H1 (cell line): ENCODE data around the gene RTCB. TPM values are rescaled to one million over a fixed set of nuclear protein-coding genes. Genes with fewer than 3 reads are reported as not detected.

Experiments
- CTCF ChIA-PET: fragments of 300-600 bp; sonication (Branson Sonifier 250); formaldehyde crosslinking; loops from one replicate; lab custom pipeline; 2021; ENCODE audit not compliant: partially characterized antibody; lab: Charles Lee
- POLR2A ChIA-PET: fragments of 300-600 bp; sonication (Branson Sonifier 250); formaldehyde crosslinking; loops from one replicate; lab custom pipeline; 2021; ENCODE audit warnings: inconsistent platforms; ENCODE audit not compliant: partially characterized antibody; lab: Charles Lee
- DNase-seq, 2 experiments: peaks; one replicate each; pipeline versions ENCODE4 v3.0.0 to v3.0.0-alpha.2; 2010 to 2022; ENCODE audit warnings: low spot score in 2 of 2, low read depth in 1 of 2, mixed read lengths in 1 of 2
- FAIRE-seq: peaks from 2 replicates; lab custom pipeline; 2011; peaks lifted over from hg19 to GRCh38; lab: Jason Lieb, UNC
- H2AFZ ChIP-seq: 2 replicates; pipeline ENCODE4 v1.8.1; 2012; ENCODE audit warnings: low read length, inconsistent platforms
- H2AK5ac ChIP-seq: 2 replicates; pipeline ENCODE4 v1.6.1; 2013; ENCODE audit warnings: low read depth, low read length
- H2BK120ac ChIP-seq: replicated peaks from 2 replicates; pipeline ENCODE3; 2013; ENCODE audit warnings: low read depth, low read length, inconsistent platforms
- H2BK12ac ChIP-seq: 2 replicates; pipeline ENCODE4 v1.6.1; 2013; ENCODE audit warnings: low read depth, low read length
- H2BK15ac ChIP-seq: 2 replicates; pipeline ENCODE4 v1.6.1; 2013; ENCODE audit warnings: low read length
- H2BK20ac ChIP-seq: 2 replicates; pipeline ENCODE4 v1.6.1; 2013; ENCODE audit warnings: low read length
- H2BK5ac ChIP-seq: 2 replicates; pipeline ENCODE4 v1.6.1; 2013; ENCODE audit warnings: low read depth, low read length
- H3K14ac ChIP-seq: 2 replicates; pipeline ENCODE4 v1.6.1; 2013; ENCODE audit warnings: inconsistent platforms; ENCODE audit not compliant: insufficient read length
- H3K18ac ChIP-seq: 2 replicates; pipeline ENCODE4 v1.6.1; 2013; ENCODE audit warnings: low read length; ENCODE audit errors: extremely low read depth
- H3K23ac ChIP-seq: 2 replicates; pipeline ENCODE4 v1.6.1; 2013; ENCODE audit warnings: inconsistent platforms; ENCODE audit not compliant: insufficient read length
- H3K23me2 ChIP-seq: 2 replicates; pipeline ENCODE4 v1.6.1; 2013; ENCODE audit warnings: low read depth, low read length
- H3K27ac ChIP-seq: 2 replicates; pipeline ENCODE4 v1.6.1; 2011; ENCODE audit warnings: low read depth, low read length, inconsistent platforms
- H3K27me3 ChIP-seq, 4 experiments: replicated peaks in 1 of 4; 1 replicate in 1 of 4; 2 replicates in 3 of 4; pipeline versions ENCODE4 v1.6.1 to v1.8.1; 2011 to 2013; ENCODE audit warnings: low read length in 3 of 4, mild to moderate bottlenecking in 3 of 4, inconsistent platforms in 2 of 4, mixed read lengths in 2 of 4, moderate library complexity in 1 of 4; ENCODE audit not compliant: control insufficient read depth in 3 of 4, insufficient read depth in 3 of 4; ENCODE audit errors: extremely low read depth in 1 of 4
- H3K36me3 ChIP-seq, 4 experiments: 2 replicates each; pipeline versions ENCODE4 v1.6.1 to v1.8.1; 2011 to 2013; ENCODE audit warnings: mild to moderate bottlenecking in 4 of 4, low read length in 3 of 4, moderate library complexity in 2 of 4, control low read depth in 1 of 4, inconsistent platforms in 1 of 4; ENCODE audit not compliant: insufficient read depth in 4 of 4, control insufficient read depth in 2 of 4
- H3K4ac ChIP-seq: replicated peaks from 2 replicates; pipeline ENCODE3; 2013; ENCODE audit warnings: low read length, low read depth, mixed read lengths, inconsistent platforms; ENCODE audit not compliant: insufficient read length
- H3K4me1 ChIP-seq, 4 experiments: replicated peaks in 1 of 4; 1 replicate in 1 of 4; 2 replicates in 3 of 4; pipeline versions ENCODE4 v1.6.1 to v1.8.1; 2011 to 2013; ENCODE audit warnings: low read length in 3 of 4, inconsistent platforms in 2 of 4, mixed read lengths in 1 of 4; ENCODE audit not compliant: insufficient read depth in 4 of 4, control insufficient read depth in 3 of 4
- H3K4me2 ChIP-seq, 2 experiments: 2 replicates each; pipeline versions ENCODE4 v1.6.1 to v1.8.1; 2011 to 2013; ENCODE audit warnings: low read depth in 2 of 2, low read length in 2 of 2, control low read depth in 1 of 2, inconsistent platforms in 1 of 2, mild to moderate bottlenecking in 1 of 2; ENCODE audit not compliant: insufficient read depth in 1 of 2
- H3K4me3 ChIP-seq, 4 experiments: fragments of 200-600, 300-600 bp in 1 of 4; sonication (generic), shearing (Covaris generic), sonication (Bioruptor Twin) in 1 of 4; 2 replicates each; pipeline versions ENCODE4 v1.5.1 to v1.8.1; 2011 to 2016; ENCODE audit warnings: low read length in 4 of 4, low read depth in 3 of 4, control low read depth in 2 of 4, inconsistent platforms in 2 of 4, mild to moderate bottlenecking in 2 of 4, mixed read lengths in 1 of 4, moderate library complexity in 1 of 4; ENCODE audit not compliant: insufficient read depth in 2 of 4; ENCODE audit errors: extremely low read depth in 1 of 4
- H3K56ac ChIP-seq: replicated peaks from 2 replicates; pipeline ENCODE3; 2013; ENCODE audit warnings: low read depth, mild to moderate bottlenecking, mixed read lengths, low read length, inconsistent platforms; ENCODE audit not compliant: insufficient read length
- H3K79me1 ChIP-seq: 2 replicates; pipeline ENCODE4 v1.6.1; 2013; ENCODE audit warnings: low read depth, low read length, control low read depth
- H3K79me2 ChIP-seq, 2 experiments: 2 replicates each; pipeline versions ENCODE4 v1.6.1 to v1.8.1; 2012 to 2013; ENCODE audit warnings: low read length in 2 of 2, mild to moderate bottlenecking in 2 of 2, inconsistent platforms in 1 of 2; ENCODE audit not compliant: insufficient read depth in 2 of 2, control insufficient read depth in 1 of 2
- H3K9ac ChIP-seq, 4 experiments: replicated peaks in 1 of 4; 1 replicate in 1 of 4; 2 replicates in 3 of 4; pipeline versions ENCODE4 v1.6.1 to v1.8.1; 2011 to 2013; ENCODE audit warnings: low read depth in 3 of 4, low read length in 3 of 4, control low read depth in 2 of 4, mild to moderate bottlenecking in 2 of 4, moderate library complexity in 2 of 4, inconsistent platforms in 1 of 4; ENCODE audit errors: extremely low read depth in 1 of 4
- H3K9me3 ChIP-seq, 2 experiments: 2 replicates each; pipeline versions ENCODE4 v1.6.1 to v1.8.1; 2012 to 2013; ENCODE audit warnings: mild to moderate bottlenecking in 2 of 2, moderate library complexity in 2 of 2, control low read depth in 1 of 2, inconsistent platforms in 1 of 2, low read depth in 1 of 2, low read length in 1 of 2, mixed read lengths in 1 of 2; ENCODE audit not compliant: insufficient read depth in 2 of 2
- H4K20me1 ChIP-seq, 2 experiments: replicated peaks in 1 of 2; 2 replicates each; pipeline versions ENCODE3 to v1.8.1; 2011 to 2013; ENCODE audit warnings: inconsistent platforms in 2 of 2, low read length in 2 of 2, mild to moderate bottlenecking in 1 of 2; ENCODE audit not compliant: insufficient read depth in 2 of 2, control insufficient read depth in 1 of 2
- H4K5ac ChIP-seq: 2 replicates; pipeline ENCODE4 v1.6.1; 2013; ENCODE audit warnings: low read length, low read depth, mixed read lengths, inconsistent platforms; ENCODE audit not compliant: insufficient read length
- H4K8ac ChIP-seq: 2 replicates; pipeline ENCODE4 v1.8.0; 2013; ENCODE audit warnings: mild to moderate bottlenecking, moderate library complexity, low read length, inconsistent platforms; ENCODE audit not compliant: insufficient read depth; ENCODE audit errors: extremely low read depth
- H4K91ac ChIP-seq: replicated peaks from 2 replicates; pipeline ENCODE3; 2013; ENCODE audit warnings: low read length, mixed read lengths, inconsistent platforms; ENCODE audit not compliant: insufficient read length
- TAF1 ChIP-seq: IDR thresholded peaks from 2 replicates; pipeline ENCODE4 v1.6.1; 2011; ENCODE audit warnings: mild to moderate bottlenecking, low read depth, low read length
- TAF7 ChIP-seq: optimal IDR thresholded peaks from 2 replicates; pipeline ENCODE3; 2011; ENCODE audit warnings: low read depth, mild to moderate bottlenecking, inconsistent platforms, low read length, moderate library complexity, borderline replicate concordance
- WGBS, 2 experiments: shearing (Covaris generic) in 1 of 2; methylation state at CpG; one replicate each; pipeline versions ENCODE4 v1.1.6 to v1.1.7; 2013 to 2015; ENCODE audit warnings: low lambda C conversion rate in 2 of 2, mixed read lengths in 2 of 2, inconsistent platforms in 1 of 2, low coverage in 1 of 2, missing lambda C conversion rate in 1 of 2; ENCODE audit not compliant: insufficient replicate concordance in 2 of 2, insufficient coverage in 1 of 2, insufficient read length in 1 of 2; ENCODE audit errors: extremely low coverage in 1 of 2, missing lambda C conversion rate in 1 of 2; 5-methylcytosine and 5-hydroxymethylcytosine counted together
- polyA plus RNA-seq, 7 experiments: library from polyadenylated mRNA; depleted of rRNA in 3 of 7; stranded (reverse) in 5 of 7; unstranded in 2 of 7; fragments of >200 nt in 5 of 7; fragments of 200-250 nt in 2 of 7; gene quantifications; 1 replicate in 5 of 7; 2 replicates in 1 of 7; 4 replicates in 1 of 7; pipeline versions ENCODE4 v1.2.1 to v1.2.3, GENCODE V29; 2011 to 2013; ENCODE audit warnings: missing spikeins in 2 of 7, mixed read lengths in 2 of 7
- total RNA-seq: library from RNA; stranded (reverse); fragmentation: NEBNext Ultra II Directional; extraction: Animal tissue kit (Norgen Biotek cat#: 25700); gene quantifications from 2 replicates; pipeline ENCODE4 v1.2.1, GENCODE V29; 2021

Gene RTCB
- total and polyA plus RNA-seq, 2 of the 8 experiments (the other 6 are each of a cell fraction or from before 2014, with no cell fraction given), result 104 to 114 TPM

- CTCF ChIA-PET, result interaction anchor here (0.6 to 4.0 kb wide), 3 partner anchors 10 to 20 kb away, joined by 3 to 26 read pairs (median 3); partner anchors contain the start of gene RTCB
- Histone ChIP-seq H3K4me1 (no peaks in the 10 kb centered on the region), H3K79me1 (no peaks in the 10 kb centered on the region), H3K4me3 (no peak overlapping the region), H3K9ac (no peak overlapping the region), H4K5ac (no peak overlapping the region), H2AFZ (no peak overlapping the region), H2AK5ac (no peak overlapping the region), H2BK12ac (no peak overlapping the region), H3K56ac (no peak overlapping the region), H3K14ac (no peak overlapping the region), H3K79me2 (no peaks in the 10 kb centered on the region), H3K23me2 (no peaks in the 10 kb centered on the region; the same call in 1 of the 2 replicates), H2BK5ac (no peak overlapping the region), H3K18ac (no peak overlapping the region), H4K91ac (no peak overlapping the region), H2BK20ac (no peak overlapping the region), H2BK15ac (no peak overlapping the region), H3K27ac (no peak overlapping the region), H4K20me1 (no peaks in the 10 kb centered on the region), H3K4me2 (no peak overlapping the region), H3K4ac (no peak overlapping the region), H3K9me3 (no peaks in the 10 kb centered on the region), H2BK120ac (no peak overlapping the region), H3K27me3 (peaks cover 0 to 3% (median 0%) of the 10 kb centered on the region in 4 experiments; a peak in 2 of 7 replicates), H3K23ac (no peak overlapping the region), H3K36me3 (no peaks in the 10 kb centered on the region), H4K8ac (no peak overlapping the region)
- DNase-seq (no peak), FAIRE-seq (no peak)
- TF ChIP-seq TAF7 (peak; percentile 33), TAF1 (no peak)
- WGBS, 2 experiments, result 88% methylated on average over 1 of the region's 1 CpG; no CpG with 5 or more reads in 1 of the 2 experiments
- POLR2A ChIA-PET, result interaction anchor here (1.6 kb wide), 1 partner anchor 12 kb away, joined by 8 read pairs; the partner anchor contains the start of gene RTCB
Measured at GRCh38 chr22:32423664-32424063, 11.6 kb upstream of the RTCB start.
